ENCODE results near the gene CTNNBIP1.

CTNNBIP1 gene

GRCh38 chr1:9903801-9904527 lies 6.1 kb downstream of the CTNNBIP1 start:
- DNase-seq, result no peak

- no peak for DNase-seq
These were observed 8.0 kb downstream of the CTNNBIP1 start for GRCh38 chr1:9902060-9902452.

GRCh38 chr1:9901148-9902059 lies 8.7 kb downstream of the CTNNBIP1 start:
- no peak for DNase-seq

GRCh38 chr1:9900142-9901043 lies 9.7 kb downstream of the CTNNBIP1 start:
- DNase-seq, result peak; percentile 98

- no peak for DNase-seq
These were observed 16.0 kb downstream of the CTNNBIP1 start for GRCh38 chr1:9894115-9894514.

- peak; percentile 90 for DNase-seq
These were observed 17.2 kb downstream of the CTNNBIP1 start for GRCh38 chr1:9892563-9893528.

- no peak for DNase-seq
These were observed 18.9 kb downstream of the CTNNBIP1 start for GRCh38 chr1:9891207-9891606.

GRCh38 chr1:9890224-9890731 lies 19.8 kb downstream of the CTNNBIP1 start:
- DNase-seq, result no peak

GRCh38 chr1:9889411-9889810 lies 20.7 kb downstream of the CTNNBIP1 start:
- DNase-seq, result no peak

GRCh38 chr1:9888886-9889285 lies 21.2 kb downstream of the CTNNBIP1 start:
- no peak for DNase-seq

- DNase-seq, result no peak
These were observed 23.0 kb downstream of the CTNNBIP1 start for GRCh38 chr1:9887070-9887469.

GRCh38 chr1:9886092-9886742 lies 23.9 kb downstream of the CTNNBIP1 start:
- no peak for DNase-seq

GRCh38 chr1:9884805-9885204 lies 25.3 kb downstream of the CTNNBIP1 start:
- no peak for DNase-seq

- DNase-seq, result no peak
These were observed 26.3 kb downstream of the CTNNBIP1 start for GRCh38 chr1:9883585-9884449.

GRCh38 chr1:9882945-9883303 lies 27.1 kb downstream of the CTNNBIP1 start:
- no peak for DNase-seq

- no peak for DNase-seq
These were observed 27.6 kb downstream of the CTNNBIP1 start for GRCh38 chr1:9882296-9882944.

GRCh38 chr1:9881838-9882249 lies 28.2 kb downstream of the CTNNBIP1 start:
- no peak for DNase-seq

GRCh38 chr1:9878404-9878803 lies 31.7 kb downstream of the CTNNBIP1 start:
- DNase-seq, result no peak

- DNase-seq, result no peak
These were observed 32.1 kb downstream of the CTNNBIP1 start for GRCh38 chr1:9877962-9878361.

- DNase-seq, result no peak
These were observed 34.5 kb downstream of the CTNNBIP1 start for GRCh38 chr1:9875636-9876000.
